GM15510 (cell line): ENCODE results near the gene SPDYE1.
"Not testable (repeated sequence)": the region's sequence is repeated elsewhere in the genome, so short reads cannot be mapped to it uniquely, and the experiment has no call there.

ENCODE experiments used
- POLR2A ChIP-seq: IDR thresholded peaks from 3 replicates; pipeline ENCODE4 v1.6.1; 2011; ENCODE audit warnings: borderline replicate concordance; ENCODE audit not compliant: insufficient read length; ENCODE audit errors: extremely low read depth

Gene SPDYE1, protein sequence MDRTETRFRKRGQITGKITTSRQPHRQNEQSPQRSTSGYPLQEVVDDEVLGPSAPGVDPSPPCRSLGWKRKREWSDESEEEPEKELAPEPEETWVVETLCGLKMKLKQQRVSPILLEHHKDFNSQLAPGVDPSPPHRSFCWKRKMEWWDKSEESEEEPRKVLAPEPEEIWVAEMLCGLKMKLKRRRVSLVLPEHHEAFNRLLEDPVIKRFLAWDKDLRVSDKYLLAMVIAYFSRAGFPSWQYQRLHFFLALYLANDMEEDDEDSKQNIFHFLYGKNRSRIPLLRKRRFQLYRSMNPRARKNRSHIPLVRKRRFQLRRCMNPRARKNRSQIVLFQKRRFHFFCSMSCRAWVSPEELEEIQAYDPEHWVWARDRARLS

DNA sequence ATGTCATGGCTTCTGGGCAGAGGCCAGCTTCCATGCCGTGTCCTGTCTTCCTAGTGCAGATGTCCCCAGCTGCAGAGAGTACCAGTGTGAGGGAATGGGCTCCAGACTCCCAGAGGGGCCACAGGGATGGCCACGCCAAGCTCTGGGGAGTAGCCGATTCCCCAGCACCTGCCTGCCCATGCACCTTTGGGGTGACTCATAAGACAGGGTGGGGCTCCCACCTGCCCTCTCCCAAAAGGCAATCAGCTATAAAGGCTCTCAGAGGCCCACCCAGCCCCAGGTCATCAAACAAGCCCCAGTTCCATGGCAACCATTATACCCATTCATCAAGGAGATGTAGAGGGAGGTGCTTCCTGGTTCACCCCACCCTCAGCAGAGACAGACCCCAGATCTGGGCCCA is at the start of gene SPDYE1:
SPDYE1 (plus strand) TSS at position 366 of the 400 bp plus-strand sequence. CDS start 2,053 bp downstream, outside the sequence.
- TF ChIP-seq POLR2A, result not testable (repeated sequence)

DNA sequence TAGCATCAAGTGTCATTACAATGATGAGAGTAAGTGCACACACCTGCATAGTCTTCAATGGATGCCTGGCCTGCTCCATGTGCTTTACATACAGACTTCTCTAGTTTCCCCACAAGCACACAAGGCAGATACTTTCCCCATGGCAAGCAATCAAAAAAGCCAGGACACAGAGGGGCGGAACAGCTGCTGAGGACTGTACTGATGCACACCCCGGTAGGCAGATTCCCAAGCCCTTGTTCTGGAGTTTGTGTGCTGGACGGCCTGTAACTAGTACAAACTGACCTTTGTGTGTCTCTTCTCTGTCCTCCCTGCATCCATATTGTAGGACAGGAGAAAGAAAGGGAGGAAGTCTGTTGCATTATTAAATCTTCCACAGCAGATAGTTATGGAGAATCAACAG is 45.7 kb upstream of the SPDYE1 start:
- TF ChIP-seq POLR2A, result no peak

DNA sequence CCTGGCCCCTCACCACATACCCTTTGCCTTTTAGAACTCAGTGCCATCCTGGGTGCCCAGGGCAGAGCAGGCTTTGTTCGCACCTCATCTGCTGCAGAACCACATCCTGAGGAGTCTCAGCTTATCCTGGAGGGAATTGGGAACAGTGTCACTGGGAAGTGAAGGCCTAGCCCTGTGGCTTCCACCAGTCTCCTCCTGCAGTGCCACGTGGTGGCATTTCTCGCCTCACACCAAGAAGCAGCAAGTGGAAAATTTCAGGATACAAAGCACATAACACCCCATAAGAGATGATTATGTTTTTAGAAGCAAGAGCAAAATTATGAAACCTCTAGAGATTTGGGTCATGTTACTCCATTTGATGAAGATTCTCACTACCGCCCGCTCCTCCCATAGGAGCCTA is 44.6 kb upstream of the SPDYE1 start:
- no peak for TF ChIP-seq POLR2A

DNA sequence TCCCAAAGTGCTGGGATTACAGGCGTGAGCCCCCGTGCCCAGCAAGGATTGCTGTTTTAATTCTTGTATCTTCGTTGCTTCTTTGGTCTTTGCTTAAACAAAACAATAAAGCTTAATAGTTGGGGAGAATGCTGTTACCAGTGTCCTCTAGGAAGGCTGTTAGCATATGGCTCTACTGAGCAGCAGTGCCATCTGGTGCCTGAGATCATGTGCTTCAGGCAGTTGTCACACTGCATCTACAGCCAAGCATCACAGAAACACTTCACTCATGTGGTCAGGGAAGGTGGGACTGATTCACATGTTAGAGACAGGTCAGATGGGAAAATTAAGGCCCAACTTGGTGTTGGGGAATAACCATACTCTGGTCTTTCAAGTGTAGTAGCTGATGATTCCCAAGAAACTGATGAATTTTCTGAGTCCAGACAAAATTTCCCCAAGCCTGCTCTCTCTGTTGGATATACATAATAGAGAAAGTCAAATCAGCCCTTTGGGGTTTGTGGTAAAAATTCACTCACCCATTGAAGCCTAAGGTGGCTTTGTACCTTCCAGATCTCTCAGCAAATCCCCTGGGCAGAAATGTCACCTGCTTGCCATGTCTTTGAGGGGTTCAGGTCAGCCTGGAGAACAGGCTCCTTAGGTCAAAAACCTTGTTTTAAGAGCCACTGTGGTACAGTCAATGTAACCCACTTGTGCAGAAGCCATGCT is 43.0 kb upstream of the SPDYE1 start:
- no peak for TF ChIP-seq POLR2A

DNA sequence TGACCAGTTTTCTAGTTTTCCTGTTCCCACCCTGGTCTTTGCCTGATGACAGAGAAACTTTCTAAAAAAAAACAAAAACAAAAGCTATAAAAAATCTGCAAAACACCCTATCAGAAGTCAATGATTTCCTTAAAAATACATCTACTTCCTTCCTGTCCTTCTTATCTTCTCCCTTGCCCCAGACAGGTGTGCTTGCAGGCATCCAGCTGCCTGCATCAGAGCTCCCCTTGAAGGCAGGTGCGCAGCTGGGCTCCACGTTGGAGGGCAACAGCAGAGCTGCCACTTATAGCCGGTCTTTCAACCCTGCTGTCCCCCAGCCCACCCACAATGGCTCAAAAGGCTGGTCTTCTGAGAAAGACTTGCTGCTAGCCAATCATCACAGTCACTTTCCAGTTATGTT is 41.7 kb upstream of the SPDYE1 start:
- no peak for TF ChIP-seq POLR2A

DNA sequence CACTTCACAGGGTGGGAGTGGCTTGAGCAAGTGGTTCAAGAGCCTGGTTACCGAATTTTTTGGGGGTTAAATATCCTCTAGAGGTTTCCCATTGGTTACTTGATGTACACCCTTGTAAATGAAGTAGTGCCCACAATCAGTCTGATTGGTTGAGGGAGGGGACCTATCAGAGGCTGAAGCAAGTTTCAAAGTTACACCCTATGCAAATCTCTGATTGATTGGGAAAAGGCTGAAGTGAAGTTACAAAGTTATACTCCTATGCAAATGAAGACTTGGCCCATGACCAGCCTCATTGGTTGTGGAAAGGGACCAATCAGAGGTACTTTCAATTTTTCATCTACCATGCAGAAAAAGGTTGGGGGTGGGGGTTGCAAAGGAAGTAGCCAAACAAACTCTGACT is 36.8 kb upstream of the SPDYE1 start:
- no peak for TF ChIP-seq POLR2A

DNA sequence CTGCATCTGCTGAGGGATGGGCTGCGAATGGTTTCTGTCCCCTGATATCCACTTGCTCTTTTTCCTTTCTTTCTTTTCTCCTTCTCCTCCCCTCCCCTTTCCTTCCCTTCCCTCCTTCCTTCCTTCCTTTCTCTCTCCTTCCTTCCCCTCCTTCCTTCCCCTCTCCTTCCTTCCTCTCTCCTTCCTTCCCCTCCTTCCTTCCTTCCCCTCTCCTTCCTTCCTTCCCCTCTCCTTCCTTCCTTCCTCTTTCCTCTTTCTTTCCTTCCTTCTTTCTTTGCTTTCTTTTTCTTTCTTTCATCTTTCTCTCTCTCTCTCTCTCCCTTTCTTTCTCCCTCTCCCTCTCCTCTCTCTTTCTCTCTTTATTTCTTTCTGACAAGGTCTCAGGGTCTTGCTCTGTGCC is 20.2 kb upstream of the SPDYE1 start:
- no peak for TF ChIP-seq POLR2A

DNA sequence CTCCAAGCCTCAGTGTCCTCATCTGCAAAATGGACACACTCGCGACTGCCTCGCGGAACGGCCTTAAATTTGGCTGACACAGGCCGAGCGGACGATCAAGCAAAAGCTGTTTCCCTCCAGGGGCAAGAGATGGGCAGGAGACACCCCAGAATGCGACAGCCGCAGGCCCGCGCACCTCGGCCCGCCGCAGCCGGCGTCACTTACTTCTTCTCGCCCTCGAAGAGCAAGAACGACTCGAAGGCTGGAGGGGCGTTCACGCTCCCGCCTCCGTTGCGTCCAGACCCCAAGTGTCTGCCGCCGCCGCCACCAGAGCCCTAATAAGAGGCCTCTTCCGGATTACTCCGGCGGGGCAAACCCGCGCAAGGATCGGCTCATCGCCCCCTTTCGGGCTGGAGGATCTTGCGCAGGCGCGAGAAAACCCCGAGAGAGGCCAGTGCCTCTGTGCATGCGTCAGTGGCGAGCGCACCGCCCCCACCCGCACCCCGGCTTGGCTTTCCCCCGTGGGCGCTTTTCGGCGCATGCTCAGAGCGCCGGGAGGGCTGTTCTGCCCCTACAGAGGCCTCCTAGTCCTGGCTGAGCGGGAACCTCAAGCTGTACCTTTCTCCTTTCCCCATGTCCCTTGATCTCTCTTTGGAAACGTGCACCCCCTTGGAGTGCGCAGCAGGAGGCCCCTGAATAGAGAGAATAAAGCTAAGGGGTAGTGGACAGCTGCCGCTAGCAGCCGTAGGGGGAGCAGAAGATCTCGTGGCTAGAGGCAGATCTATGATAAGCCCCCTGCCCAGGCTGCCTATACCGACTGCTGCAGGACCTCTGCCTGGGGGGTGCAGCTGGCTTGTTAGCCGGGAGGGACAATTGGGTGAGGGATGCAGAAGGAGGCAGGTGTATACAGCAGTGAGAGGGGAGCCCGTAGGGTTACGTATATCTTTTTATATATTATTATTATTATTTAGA is 21.4 kb downstream of the SPDYE1 start:
- TF ChIP-seq POLR2A, result peak; percentile 54

DNA sequence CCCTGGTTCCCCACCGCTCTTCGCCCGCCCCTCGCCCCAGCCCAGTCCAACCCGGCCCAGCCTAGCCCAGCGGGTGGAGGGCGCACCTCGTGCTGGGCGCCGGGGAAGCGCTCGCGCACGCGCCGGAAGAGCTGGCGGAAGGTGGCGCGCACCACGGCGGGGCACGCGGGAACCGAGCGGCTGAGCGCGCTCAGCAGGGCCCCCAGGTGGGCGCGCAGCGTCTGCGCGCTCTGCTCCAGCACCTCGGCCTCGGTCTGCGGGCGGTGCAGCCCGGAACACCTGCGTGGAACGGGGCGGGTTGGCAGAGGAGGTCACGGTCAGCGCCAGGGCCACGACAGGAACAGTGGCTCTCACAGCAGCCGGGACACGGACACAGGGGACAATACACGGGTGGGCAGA is 42.8 kb downstream of the SPDYE1 start:
- TF ChIP-seq POLR2A, result peak; percentile 55

DNA sequence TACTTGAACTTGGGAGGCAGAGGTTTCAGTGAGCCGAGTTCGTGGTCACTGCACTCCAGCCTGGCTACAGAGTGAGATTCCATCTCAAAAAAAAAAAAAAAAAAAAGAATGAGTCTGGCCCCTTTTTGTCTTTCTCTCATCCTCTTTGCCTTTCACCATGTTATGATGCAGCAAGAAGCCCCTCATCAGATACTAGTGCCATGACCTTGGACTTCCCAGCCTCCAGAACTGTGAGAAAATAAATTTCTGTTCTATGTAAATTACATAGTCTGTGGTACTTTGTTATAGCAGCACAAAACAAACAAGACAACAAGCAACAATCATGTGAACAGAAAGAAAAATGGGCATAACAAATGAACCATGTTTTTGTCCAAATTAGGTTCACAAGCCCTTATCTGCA is 44.5 kb downstream of the SPDYE1 start:
- no peak for TF ChIP-seq POLR2A

DNA sequence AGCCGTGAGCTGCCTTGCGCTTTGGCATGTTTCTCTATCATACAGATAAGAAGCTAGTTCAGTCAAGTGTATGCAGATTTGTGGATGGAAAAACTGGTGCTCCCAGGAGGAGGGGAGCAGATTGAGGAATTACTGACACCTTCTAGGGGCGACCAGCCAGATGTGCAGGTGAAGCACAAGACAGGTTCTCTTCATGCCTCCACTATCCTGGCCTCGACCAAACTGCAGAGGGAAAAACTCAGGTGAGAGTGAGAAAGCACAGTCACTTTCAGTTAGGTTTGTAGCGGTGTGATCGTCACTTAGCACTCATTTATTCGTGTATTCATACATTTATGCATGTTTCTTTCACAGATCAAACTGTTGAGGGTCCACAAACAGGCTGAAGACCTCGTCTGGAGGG is 46.2 kb downstream of the SPDYE1 start:
- no peak for TF ChIP-seq POLR2A

DNA sequence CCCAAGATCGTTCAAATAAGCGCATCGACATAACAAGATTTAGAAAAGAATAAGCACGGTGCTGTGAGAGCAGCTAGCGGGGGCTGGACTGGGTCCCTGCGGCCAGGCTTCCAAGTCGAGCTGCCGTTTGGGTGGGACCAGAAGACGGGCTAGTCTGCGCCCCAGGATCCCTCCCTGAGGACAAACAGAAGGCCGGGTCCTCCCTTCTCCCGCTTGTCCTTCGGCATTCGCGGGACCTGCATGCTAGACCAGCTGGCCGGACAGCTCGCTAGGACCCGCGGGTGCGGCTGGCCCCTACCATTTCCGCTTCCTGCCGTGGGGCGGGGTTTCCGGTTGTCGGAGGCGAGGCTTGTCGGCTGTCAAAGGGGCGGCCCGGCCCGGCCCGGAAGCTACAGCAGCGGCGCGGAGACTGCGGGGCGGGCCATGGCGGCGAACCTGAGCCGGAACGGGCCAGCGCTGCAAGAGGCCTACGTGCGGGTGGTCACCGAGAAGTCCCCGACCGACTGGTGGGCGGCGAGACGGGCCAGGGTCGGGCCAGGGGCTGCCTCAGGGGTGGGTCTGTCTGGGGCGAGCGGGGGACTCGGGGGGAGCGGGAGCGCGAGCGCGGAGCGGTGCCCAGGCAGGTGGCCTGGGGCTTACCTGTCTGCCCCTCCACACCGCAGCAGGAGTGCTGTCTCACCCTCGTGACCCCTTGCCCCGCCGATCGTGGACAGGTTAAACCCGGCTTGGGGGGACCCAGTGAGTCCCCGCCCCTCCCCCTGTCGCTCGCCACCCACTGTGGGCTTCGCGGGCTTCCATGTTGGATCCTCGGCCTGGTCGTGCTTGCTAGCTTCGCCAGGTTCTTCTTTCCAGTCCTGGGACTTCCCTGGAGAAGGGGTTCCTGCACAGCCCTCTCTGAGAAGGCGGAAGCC is 46.9 kb downstream of the SPDYE1 start, which contains the start of gene DBNL:
DBNL (plus strand) TSS at position 388 of the 911 bp plus-strand sequence; CDS start at position 424, 36 bp downstream.
- peak; percentile 98 for TF ChIP-seq POLR2A

DNA sequence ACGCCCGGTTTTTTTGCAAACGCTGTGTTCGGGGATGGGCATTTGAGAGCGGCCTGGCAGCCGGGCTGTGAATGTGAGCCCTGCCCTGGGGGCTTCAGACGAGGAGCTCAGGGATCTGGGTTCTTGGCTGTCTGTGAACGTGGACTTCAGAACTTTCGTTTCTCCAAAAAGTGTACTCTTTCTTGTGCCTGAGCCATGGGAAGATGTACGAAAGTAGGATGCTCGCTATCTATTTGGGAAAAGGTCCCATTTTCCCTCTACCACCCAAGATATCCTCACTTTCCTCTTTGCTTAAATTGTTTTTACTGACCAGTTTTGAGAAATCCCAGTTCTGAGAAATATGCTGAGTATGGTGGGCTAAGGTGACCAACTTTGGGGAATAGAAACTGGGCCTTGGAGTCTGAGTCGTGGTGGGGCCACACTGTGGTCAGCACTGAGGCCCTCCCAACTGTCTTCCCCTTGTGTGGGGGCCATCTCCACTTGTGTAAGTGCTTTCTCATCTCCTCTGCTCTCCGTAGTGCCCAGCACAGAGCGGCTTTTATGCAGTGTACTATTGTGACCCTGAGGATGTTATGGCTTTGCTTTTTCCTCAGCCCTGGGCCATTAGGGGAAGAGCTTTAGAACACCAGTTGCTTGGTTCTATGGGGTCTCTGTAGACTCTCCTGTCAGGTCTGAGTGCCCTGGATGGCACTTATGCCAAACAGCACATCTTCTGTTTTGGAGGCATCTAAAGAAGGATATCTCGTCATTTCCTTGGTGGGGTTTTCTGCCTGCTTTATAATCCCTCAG is 47.7 kb downstream of the SPDYE1 start:
- no peak for TF ChIP-seq POLR2A
